ENCODE measurements around the gene AKT2. TPM values are rescaled to one million over a fixed set of nuclear protein-coding genes. Genes with fewer than 3 reads are reported as not detected.

Gene AKT2
- total RNA-seq (2022; extraction: Qiagen RNA extraction; ENCODE audit: low read depth), result 136 to 202 TPM (median 190 TPM) in 5 replicates

GRCh38 chr19:40284501-40285352 lies at the start of gene AKT2:
AKT2 (minus strand) TSS chr19:40285345; CDS start chr19:40265267, 20,078 bp downstream.

GRCh38 chr19:40217934-40218890 lies 66.9 kb downstream of the AKT2 start, which contains the start of gene TTC9B:
TTC9B (minus strand) TSS chr19:40218384; CDS start chr19:40218381, 3 bp downstream.

DNA sequence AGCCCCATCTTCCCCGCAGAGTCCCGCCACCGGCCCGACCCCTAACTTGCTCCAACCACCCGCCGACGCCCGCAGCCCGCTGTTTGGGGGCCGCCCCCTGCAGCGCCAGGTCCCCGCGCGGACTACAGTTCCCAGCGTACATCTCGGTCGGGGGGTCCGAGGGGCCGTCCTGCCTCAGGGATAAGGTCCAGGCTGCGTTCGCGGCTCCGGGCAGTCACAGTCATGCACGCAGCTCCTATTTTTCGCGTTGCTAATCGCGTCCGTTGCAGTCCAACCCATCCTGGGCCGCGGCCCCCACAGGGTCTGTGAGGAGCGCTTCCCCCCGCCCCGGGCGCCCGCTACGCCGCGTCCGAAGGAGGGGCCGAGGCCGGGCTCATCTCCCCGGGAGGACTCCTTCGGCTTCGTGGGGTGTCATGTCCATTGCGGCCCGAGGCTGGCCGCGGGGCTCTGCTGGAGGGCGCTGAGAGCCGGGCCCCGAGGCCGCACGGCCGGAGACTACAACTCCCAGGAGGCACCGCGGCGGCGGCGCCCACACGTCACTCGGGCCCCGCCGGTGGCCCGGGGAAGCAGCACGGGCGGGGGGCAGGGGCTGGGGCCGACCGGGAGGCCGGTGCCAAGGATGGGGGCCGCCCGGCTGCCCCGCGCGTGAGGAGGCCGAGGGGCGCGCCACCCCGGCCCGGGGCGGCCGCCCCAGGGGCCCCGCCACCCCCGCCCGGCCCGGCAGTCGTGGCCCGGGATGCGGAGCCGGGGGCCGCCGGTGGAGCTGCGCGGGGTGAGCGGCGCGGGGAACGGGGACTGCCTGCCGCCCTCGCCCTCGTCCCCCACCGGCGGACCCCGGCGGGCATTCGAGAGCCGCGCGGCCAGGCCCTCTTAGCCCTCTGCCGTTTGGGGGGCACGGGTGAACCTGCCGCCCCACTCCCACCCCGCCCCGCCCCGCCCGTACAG lies 94.0 kb downstream of the AKT2 start, which contains the start of gene MAP3K10:
Gene MAP3K10 (plus strand): TSS at position 536 of the 945 bp plus-strand sequence. CDS start 606 bp downstream, outside the sequence.

Other genes starting within 250 kb of the AKT2 start
- 4.5 to 7.9 TPM (median 6.9 TPM) in 5 replicates for gene ZNF780B, start 229.1 kb downstream of the AKT2 start, total RNA-seq (2022; extraction: Qiagen RNA extraction; ENCODE audit: low read depth)
- gene ZNF780A, start 194.4 kb downstream of the AKT2 start, total RNA-seq (2022; extraction: Qiagen RNA extraction; ENCODE audit: low read depth), result 25.3 to 31.5 TPM (median 30.3 TPM) in 5 replicates
- 11.2 to 19.1 TPM (median 17.9 TPM) in 5 replicates for gene MAP3K10, start 93.9 kb downstream of the AKT2 start, total RNA-seq (2022; extraction: Qiagen RNA extraction; ENCODE audit: low read depth)
- 0.26 to 0.61 TPM (median 0.51 TPM) in 5 replicates for gene TTC9B, start 67.0 kb downstream of the AKT2 start, total RNA-seq (2022; extraction: Qiagen RNA extraction; ENCODE audit: low read depth)
- 0.22 to 0.39 TPM (median 0.30 TPM) in 5 replicates for gene CCNP, start 58.7 kb downstream of the AKT2 start, total RNA-seq (2022; extraction: Qiagen RNA extraction; ENCODE audit: low read depth)
- gene C19orf47, start 63.1 kb upstream of the AKT2 start, total RNA-seq (2022; extraction: Qiagen RNA extraction; ENCODE audit: low read depth), result 27.6 to 35.4 TPM (median 28.1 TPM) in 5 replicates
- gene PLD3, start 63.4 kb upstream of the AKT2 start, total RNA-seq (2022; extraction: Qiagen RNA extraction; ENCODE audit: low read depth), result 240 to 285 TPM (median 257 TPM) in 5 replicates
- gene HIPK4, start 104.8 kb upstream of the AKT2 start, total RNA-seq (2022; extraction: Qiagen RNA extraction; ENCODE audit: low read depth), result 0.19 to 0.31 TPM (median 0.26 TPM) in 5 replicates
- gene PRX, start 128.0 kb upstream of the AKT2 start, total RNA-seq (2022; extraction: Qiagen RNA extraction; ENCODE audit: low read depth), result 1.4 to 1.9 TPM (median 1.5 TPM) in 5 replicates
- gene SERTAD1, start 140.6 kb upstream of the AKT2 start, total RNA-seq (2022; extraction: Qiagen RNA extraction; ENCODE audit: low read depth), result 28.4 to 43.3 TPM (median 31.7 TPM) in 5 replicates
- 37.5 to 49.9 TPM (median 42.3 TPM) in 5 replicates for gene SERTAD3, start 159.0 kb upstream of the AKT2 start, total RNA-seq (2022; extraction: Qiagen RNA extraction; ENCODE audit: low read depth)
- gene BLVRB, start 180.4 kb upstream of the AKT2 start, total RNA-seq (2022; extraction: Qiagen RNA extraction; ENCODE audit: low read depth), result 269 to 351 TPM (median 301 TPM) in 5 replicates
- 0.51 to 1.3 TPM (median 0.91 TPM) in 5 replicates for gene SPTBN4, start 181.7 kb upstream of the AKT2 start, total RNA-seq (2022; extraction: Qiagen RNA extraction; ENCODE audit: low read depth)

Measured in A549 treated with DMSO at 1 μM for 4 hours (cell line).